Activated T-cell treated with anti-CD3 and anti-CD28 coated beads, Interleukin-2, amount 50 U/mL, for 48 hours (primary cell): ENCODE results near the gene MORN5.

Experiments used
- DNase-seq, 2 experiments: peaks; one replicate each; pipeline ENCODE4 v3.0.0-alpha.2; 2020

The MORN5 gene

DNA sequence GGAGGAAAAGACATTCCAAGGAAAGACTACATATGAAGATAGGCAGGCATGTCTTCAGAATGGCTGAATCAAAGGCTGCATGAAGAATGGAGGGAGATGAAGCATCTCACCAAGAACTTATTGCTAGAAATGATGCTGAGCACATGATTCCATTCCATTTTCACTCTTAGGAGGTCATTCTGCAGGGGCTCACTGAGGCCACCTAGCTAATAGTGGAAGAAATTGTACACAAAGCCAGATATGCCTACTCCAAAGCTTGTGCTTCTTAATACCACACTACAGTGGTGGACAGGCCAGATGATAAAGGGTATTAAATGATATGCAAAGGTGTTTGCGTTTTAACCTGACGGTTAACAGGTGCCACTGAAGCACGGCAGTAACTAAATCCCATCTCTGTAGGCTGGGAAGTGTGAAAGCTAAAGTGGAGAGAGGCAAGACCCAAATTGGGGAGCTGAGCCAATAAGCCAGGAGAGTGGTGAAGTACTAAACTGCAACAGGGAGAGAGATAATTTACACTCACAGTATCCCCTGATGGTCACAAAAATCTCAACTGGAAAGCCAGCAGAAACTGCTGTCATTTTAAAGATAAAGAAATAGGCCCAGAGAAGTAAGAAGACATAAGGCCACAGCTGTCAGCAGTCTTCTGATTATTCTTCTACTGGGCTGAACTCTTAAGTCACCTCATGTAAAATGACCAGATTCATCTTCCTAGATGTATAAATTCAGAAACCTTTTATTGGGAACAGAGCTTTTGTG, 14.7 kb upstream of the MORN5 start:
- DNase-seq = no peak

GRCh38 chr9:122145592-122145863, 14.2 kb upstream of the MORN5 start:
- no peak for DNase-seq

DNA sequence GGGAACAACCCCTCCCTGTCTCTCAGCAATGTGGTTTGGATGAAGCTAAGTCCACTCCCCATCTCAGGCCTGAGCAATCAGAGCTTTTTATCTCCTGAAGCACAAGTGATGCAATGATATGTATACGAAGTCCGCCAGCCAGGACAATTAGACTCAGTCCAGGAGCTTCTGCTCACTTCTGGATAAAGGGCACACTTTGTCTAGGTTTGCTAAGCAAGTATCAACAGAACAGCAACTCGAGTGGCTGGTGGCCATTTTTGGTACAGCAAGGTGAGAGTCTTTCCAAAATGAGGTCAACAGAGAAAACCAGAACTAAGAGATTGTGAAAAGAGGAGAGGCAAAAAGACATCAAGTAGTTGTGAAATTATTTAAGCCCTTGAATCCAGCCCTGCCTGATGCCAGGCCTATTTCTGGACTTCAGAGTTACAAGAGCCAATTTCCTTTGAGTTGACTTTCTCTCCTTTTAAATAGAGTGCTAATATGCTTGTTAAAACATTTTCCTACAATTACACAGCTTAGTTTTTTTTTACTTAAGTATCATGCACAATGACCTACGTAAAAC, 8.4 kb upstream of the MORN5 start:
- no peak for DNase-seq

DNA sequence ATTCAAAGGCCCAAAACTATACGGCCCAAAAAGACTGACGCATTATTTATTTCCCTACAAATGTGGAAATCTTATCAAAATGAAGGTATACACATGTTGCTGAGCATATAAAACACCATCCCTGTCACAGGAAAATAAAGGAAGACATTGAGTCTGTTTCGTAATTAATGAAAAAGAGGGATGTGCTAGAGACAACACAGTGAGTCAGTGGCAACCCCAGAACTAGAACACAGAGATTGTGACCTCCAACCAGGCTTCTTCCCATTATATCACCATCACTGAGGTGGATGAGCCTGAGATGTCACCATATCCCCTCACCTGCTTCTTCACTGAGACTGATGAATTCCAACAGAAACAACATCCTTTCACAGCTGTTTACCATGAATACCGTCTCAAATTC, 3.9 kb upstream of the MORN5 start:
- DNase-seq = no peak

- peak; percentile 33 to 50 for DNase-seq
These were observed 1.5 kb upstream of the MORN5 start for GRCh38 chr9:122158202-122158601.

- DNase-seq = no peak
These were observed 178 bp downstream of the MORN5 start for GRCh38 chr9:122159925-122160246.

DNA sequence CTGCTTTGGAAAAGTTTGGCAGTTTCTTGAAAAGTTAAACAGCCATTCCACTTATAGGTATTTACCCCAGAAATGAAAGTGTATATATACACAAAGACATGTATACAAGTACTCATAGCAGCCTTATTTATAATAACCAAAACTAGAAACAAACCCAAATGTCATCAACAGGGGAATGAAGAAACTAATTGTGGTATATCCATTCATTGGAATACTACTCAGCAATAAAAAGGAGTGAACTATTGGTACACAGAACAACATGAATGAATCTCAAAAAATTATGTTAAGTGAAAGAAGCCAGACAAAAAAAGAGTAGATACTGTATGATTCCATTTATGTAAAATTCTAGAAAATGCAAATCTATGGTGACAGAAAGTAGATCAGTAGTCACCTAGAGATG, 2.7 kb downstream of the MORN5 start:
- DNase-seq = no peak

DNA sequence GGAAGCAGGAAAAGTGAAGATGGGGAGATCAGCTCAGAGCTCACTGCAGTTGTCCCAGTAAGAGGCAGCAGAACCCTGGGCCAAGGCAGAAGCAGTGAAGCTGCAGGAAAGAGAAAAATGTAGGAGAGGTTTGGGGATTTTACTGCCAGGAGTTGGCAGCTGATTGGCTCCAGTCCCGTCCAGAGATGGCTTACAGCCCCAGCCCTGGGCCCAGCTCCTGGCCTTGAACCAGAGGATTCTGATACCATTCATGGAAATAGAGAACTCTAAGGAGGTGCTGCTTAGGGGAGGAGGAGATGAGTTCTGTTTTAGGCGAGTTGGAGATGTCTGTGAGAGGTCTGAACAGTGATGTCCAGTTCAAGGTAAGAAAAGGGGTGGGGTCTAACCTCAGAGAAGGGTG, 4.6 kb downstream of the MORN5 start:
- no peak for DNase-seq

- DNase-seq = no peak
These were observed 8.6 kb downstream of the MORN5 start for GRCh38 chr9:122168356-122168755.

DNA sequence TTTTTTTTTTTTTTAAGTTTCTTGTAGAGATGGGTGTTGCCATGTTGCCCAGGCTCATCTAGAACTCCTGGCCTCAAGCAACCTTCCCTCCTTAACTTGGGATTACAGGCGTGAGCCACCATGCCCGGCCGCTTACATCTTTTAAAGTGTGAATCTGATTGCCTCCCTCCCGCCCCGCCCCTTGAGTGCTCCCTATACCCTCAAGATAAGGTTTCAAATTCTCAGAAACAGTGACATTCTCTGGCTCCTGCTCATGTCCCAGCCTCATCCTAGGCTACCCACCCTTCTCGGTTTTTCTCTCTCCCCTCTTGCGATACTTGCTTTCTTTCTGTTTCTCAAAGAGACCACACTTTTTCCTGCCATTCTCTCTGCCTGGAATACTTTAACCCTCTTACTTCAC, 12.4 kb downstream of the MORN5 start:
- no peak for DNase-seq

- no peak for DNase-seq
These were observed 14.0 kb downstream of the MORN5 start for GRCh38 chr9:122173670-122174069.

DNA sequence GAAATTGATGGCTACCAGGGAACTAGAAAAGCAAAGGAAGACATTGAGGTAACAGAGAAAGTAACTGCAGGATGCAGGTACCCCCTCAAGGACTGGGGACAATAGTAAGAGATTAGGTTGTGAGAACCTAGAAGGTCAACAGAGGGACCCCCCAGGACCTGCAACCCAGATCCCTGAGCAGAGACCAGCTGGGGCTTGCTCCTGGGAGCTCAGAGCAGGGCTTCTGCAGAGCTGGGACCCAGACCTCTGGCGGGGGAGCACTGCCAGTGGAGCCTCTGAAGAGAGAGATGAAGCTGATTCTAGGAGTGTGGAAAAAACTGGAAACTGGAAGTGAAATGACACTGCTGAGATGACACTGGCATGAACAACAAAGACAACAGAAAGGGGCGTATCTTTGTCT, 17.2 kb downstream of the MORN5 start:
- DNase-seq = no peak

GRCh38 chr9:122179054-122179689, 19.5 kb downstream of the MORN5 start:
- no peak for DNase-seq

GRCh38 chr9:122179690-122180074, 20.0 kb downstream of the MORN5 start:
- DNase-seq = no peak

DNA sequence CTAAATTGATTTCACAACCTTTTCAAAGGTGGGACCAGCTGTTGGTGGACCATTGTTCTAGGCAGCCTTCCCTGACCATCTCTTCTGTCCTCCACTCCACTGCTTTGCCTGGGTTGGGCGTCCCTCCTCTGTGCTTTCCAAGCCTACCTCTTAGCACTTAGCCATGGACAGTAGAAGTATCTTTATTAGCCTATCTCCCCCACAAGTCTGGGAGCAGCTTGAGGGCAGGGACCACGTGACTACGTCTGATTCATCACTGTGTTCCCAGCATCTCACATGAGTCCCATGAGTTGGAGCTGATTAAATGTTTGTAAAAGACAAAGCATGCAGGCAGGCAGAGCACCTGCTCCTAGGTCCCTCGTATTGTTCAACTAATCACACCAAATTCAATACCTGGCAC, 20.9 kb downstream of the MORN5 start:
- no peak for DNase-seq

GRCh38 chr9:122183501-122183900, 23.8 kb downstream of the MORN5 start:
- no peak for DNase-seq

DNA sequence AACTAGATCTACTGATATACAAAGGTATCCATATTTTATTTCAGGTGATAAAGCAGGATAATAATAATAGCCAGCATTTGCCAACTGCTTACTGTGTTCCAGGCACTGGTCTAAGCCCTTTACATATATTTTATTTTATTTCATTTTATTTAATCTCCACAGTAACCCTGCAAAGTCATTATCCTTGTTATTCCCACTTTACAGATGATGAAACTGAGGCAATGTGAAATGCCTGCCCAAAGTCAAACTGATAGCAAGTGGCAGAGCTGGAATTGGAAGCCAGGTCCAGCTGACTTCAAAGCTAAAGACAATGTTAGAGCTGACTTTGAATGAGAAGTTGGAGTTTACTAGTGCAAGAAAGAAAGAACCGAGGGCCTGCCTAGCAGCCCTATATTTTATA, 24.8 kb downstream of the MORN5 start:
- no peak for DNase-seq

GRCh38 chr9:122186301-122186700, 26.6 kb downstream of the MORN5 start:
- no peak for DNase-seq

DNA sequence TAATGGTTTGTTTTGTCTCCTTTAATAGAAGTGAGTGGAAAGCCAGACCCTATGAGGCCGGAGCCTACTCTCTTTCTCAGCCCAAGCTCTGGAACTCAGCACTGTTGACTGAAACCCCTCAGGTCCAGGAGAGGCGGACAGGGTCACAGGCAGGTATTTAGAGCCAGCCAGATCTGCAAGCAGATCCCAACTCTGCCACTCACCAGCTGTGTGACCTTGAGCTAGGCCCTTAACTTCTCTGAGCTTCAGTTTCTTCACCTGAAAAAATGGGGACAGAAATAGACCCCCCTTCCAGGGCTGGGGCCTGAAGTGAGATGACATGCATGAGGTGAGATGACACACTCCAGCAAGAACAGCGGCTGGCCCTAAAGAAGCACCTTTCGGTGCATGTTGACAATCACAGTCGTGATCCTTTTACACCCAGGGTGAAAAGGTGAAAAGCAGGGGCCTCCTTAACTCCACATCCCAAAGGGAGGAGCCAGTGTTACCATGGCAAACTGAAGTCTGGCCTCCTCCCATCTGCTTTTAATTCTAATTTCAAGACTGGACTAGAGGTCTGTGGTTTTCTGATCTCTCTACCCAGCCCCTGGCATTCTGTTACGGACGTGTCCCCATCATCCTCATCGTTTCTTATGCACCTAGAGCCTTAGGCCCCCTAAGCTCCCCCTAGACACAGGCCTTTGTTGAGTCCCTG, 27.2 kb downstream of the MORN5 start:
- no peak for DNase-seq

DNA sequence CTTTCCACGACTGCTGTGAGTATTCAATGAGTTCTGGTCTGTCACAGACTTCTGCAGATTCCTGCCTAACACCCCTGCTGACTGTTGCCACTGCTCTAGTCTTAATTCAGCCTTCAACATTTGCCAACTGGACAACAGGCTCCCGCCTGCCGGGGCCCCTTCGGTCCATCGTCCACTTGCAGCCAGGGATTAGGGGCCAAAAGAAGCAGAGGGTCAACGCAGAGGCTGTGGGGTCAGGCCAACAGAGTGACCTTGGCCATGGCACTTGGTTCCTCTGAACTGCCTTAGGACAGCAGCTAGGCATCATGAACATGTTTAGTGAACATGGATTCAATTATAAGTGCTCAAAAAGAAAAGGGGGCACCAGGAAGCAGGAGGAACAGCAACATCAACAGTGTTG, 28.7 kb downstream of the MORN5 start:
- no peak for DNase-seq

GRCh38 chr9:122190597-122191381, 31.1 kb downstream of the MORN5 start:
- DNase-seq = peak; percentile 21 to 28

DNA sequence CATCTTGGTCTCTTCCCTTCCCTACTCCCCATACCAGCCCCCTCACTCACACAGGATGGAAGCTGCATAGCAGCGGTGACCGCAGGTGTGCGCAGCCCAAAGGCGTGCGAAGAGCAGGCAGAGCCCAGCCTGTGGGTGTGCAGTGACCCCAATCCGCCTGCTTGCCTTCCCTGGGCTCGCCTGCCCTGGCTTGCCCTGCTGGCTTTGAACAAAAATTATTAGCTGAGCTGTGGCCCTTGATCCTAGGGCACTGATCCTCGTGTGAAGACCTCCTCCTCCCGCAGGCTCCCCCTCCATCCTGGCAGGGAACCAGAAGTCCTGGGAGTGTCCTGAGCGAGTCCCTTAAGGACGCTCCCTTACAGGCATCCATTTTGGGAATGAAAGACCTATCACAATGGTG, 31.9 kb downstream of the MORN5 start:
- DNase-seq = no peak

DNA sequence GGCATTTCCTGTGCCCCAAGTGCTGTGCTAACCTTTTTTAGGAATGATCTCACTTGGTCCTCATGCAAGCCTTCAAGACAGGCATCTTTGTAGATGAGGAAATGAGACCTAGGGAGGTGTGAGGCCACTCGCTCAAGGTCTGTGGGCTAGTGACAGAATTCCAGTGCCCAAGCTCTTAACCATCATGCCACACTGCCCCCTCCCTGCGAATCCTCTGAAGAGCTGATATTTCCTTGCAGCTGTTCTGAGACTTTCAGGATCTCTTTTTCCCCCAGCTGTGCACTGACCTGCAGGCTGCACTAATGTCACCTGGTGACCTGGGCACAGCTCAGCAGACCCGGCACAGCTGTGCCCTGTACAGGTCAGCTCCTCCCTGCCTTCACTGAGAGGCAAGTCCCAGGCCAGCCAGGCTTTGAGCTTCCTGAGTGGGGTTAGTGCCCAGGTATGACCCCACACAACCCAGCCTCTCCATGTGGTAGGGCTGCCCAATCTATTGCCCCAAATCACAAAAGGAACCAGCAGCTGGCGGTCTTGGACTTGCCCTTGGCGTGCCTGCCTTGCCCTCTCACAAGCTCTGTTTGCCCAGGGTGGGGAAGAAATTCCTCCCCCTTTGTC, 32.7 kb downstream of the MORN5 start:
- no peak for DNase-seq
